RCC 7860 (cell line): Measurements from ENCODE around the gene ECHDC3.
A peak's percentile ranks its signal among the peaks of the same experiment; 100 is the strongest.
"Not testable (repeated sequence)": the region's sequence is repeated elsewhere in the genome, so short reads cannot be mapped to it uniquely, and the experiment has no call there.

Experiments
- DNase-seq: peaks from one replicate; pipeline ENCODE4 v3.0.0-alpha.2; 2015; ENCODE audit warnings: low spot score
- FAIRE-seq: peaks from 2 replicates; lab custom pipeline; 2012; peaks lifted over from hg19 to GRCh38; lab: Jason Lieb, UNC

Gene ECHDC3

GRCh38 chr10:11715815-11716494 is 26.2 kb upstream of the ECHDC3 start:
- DNase-seq = no peak
- no peak for FAIRE-seq

GRCh38 chr10:11716686-11717085 is 25.5 kb upstream of the ECHDC3 start:
- FAIRE-seq = no peak
- DNase-seq = no peak

GRCh38 chr10:11719496-11720259 is 22.5 kb upstream of the ECHDC3 start:
- no peak for DNase-seq
- no peak for FAIRE-seq

GRCh38 chr10:11720260-11720741 is 21.9 kb upstream of the ECHDC3 start:
- FAIRE-seq = no peak
- no peak for DNase-seq

- DNase-seq (no peak), FAIRE-seq (no peak)
Measured at GRCh38 chr10:11721806-11722205, 20.4 kb upstream of the ECHDC3 start.

GRCh38 chr10:11723359-11723758 is 18.8 kb upstream of the ECHDC3 start:
- DNase-seq (no peak), FAIRE-seq (no peak)

GRCh38 chr10:11724938-11725776 is 17.0 kb upstream of the ECHDC3 start:
- FAIRE-seq = peak; percentile 54

GRCh38 chr10:11725912-11726311 is 16.3 kb upstream of the ECHDC3 start:
- no peak for FAIRE-seq
- DNase-seq = no peak

More at GRCh38 chr10:11724938-11725776, 17.0 kb upstream of the ECHDC3 start:
- DNase-seq = peak; percentile 61

GRCh38 chr10:11727563-11727962 is 14.6 kb upstream of the ECHDC3 start:
- FAIRE-seq = no peak
- no peak for DNase-seq

GRCh38 chr10:11728353-11728752 is 13.8 kb upstream of the ECHDC3 start:
- FAIRE-seq (no peak), DNase-seq (no peak)

GRCh38 chr10:11729790-11730315 is 12.3 kb upstream of the ECHDC3 start:
- DNase-seq = no peak
- no peak for FAIRE-seq

GRCh38 chr10:11730779-11731178 is 11.4 kb upstream of the ECHDC3 start:
- DNase-seq (no peak), FAIRE-seq (no peak)

GRCh38 chr10:11736767-11737166 is 5.4 kb upstream of the ECHDC3 start:
- not testable (repeated sequence) for DNase-seq, FAIRE-seq

- not testable (repeated sequence) for FAIRE-seq
Measured at GRCh38 chr10:11737258-11738032, 4.7 kb upstream of the ECHDC3 start.

GRCh38 chr10:11740907-11741306 is 1.3 kb upstream of the ECHDC3 start:
- FAIRE-seq (no peak), DNase-seq (no peak)

More at GRCh38 chr10:11737258-11738032, 4.7 kb upstream of the ECHDC3 start:
- not testable (repeated sequence) for DNase-seq

GRCh38 chr10:11741608-11742007 is 574 bp upstream of the ECHDC3 start:
- FAIRE-seq = no peak
- DNase-seq = no peak

GRCh38 chr10:11742779-11743298 is 657 bp downstream of the ECHDC3 start:
- DNase-seq = no peak
- FAIRE-seq = no peak

GRCh38 chr10:11743461-11744338 is 1.5 kb downstream of the ECHDC3 start:
- no peak for FAIRE-seq
- no peak for DNase-seq

- DNase-seq = no peak
- FAIRE-seq = no peak
Measured at GRCh38 chr10:11745045-11745444, 2.9 kb downstream of the ECHDC3 start.
